A549 (cell line): ENCODE results near the gene TMEM121B. TPM values are rescaled to one million over a fixed set of nuclear protein-coding genes. Genes with fewer than 3 reads are reported as not detected.

Experiments
- ATAC-seq, 2 experiments: fragments of 200-7000 bp in 1 of 2; fragments of >200 bp in 1 of 2; cut with Nextera tagmentation in 1 of 2; cut with Tn5 transposase in 1 of 2; 3 replicates each; pipeline versions ENCODE4 v1.8.0 to v1.9.1; 2018 to 2020; ENCODE audit warnings: mild to moderate bottlenecking in 1 of 2, moderate library complexity in 1 of 2
- CTCF ChIA-PET: fragments of 300-600 bp; sonication (Branson Sonifier 250); formaldehyde crosslinking; extraction: SDS; loops from one replicate; lab custom pipeline; 2021; ENCODE audit warnings: antibody characterized with exemption, inconsistent platforms; lab: Yijun Ruan, JAX
- POLR2A ChIA-PET: fragments of 350-600 bp; formaldehyde crosslinking; extraction: SDS; loops from one replicate; lab custom pipeline; 2021; ENCODE audit warnings: antibody characterized with exemption, inconsistent platforms; lab: Yijun Ruan, JAX
- DNase-seq, 2 experiments: peaks; one replicate each; pipeline versions ENCODE4 v3.0.0 to v3.0.0-alpha.2; 2011 to 2016; ENCODE audit warnings: low read depth in 1 of 2, low spot score in 1 of 2
- FAIRE-seq: peaks from 2 replicates; lab custom pipeline; 2011; peaks lifted over from hg19 to GRCh38; lab: Jason Lieb, UNC
- H3K27ac ChIP-seq, 2 experiments: fragments of >200 bp; sonication (Bioruptor Twin); formaldehyde crosslinking; 3 replicates each; pipeline ENCODE4 v1.5.1; 2016 to 2017
- H3K4me1 ChIP-seq: fragments of >200 bp; sonication (Bioruptor Twin); formaldehyde crosslinking; 3 replicates; pipeline ENCODE4 v1.6.1; 2016
- H3K4me2 ChIP-seq: fragments of >200 bp; sonication (Bioruptor Twin); formaldehyde crosslinking; 3 replicates; pipeline ENCODE4 v1.6.1; 2016
- H3K4me3 ChIP-seq: fragments of >200 bp; sonication (Bioruptor Twin); formaldehyde crosslinking; 3 replicates; pipeline ENCODE4 v1.5.1; 2016
- H3K9me3 ChIP-seq: fragments of >200 bp; sonication (Bioruptor Twin); formaldehyde crosslinking; 3 replicates; pipeline ENCODE4 v1.6.1; 2016
- CHD2 ChIP-seq: fragments of 150-350 bp; IDR thresholded peaks from 2 replicates; pipeline ENCODE4 v1.6.1; 2014; ENCODE audit warnings: low read length; ENCODE audit not compliant: partially characterized antibody
- CHD4 ChIP-seq: fragments of 200-600 bp; sonication (generic); IDR thresholded peaks from 2 replicates; pipeline ENCODE4 v1.6.1; 2016; ENCODE audit warnings: antibody characterized with exemption, mild to moderate bottlenecking, borderline replicate concordance
- EHF ChIP-seq: fragments of 250-450 bp; sonication (Bioruptor Pico); IDR thresholded peaks from 2 replicates; pipeline ENCODE4 v1.5.0; 2020; ENCODE audit warnings: mild to moderate bottlenecking
- ELK1 ChIP-seq: fragments of 150-350 bp; IDR thresholded peaks from 2 replicates; pipeline ENCODE4 v1.6.1; 2014; ENCODE audit warnings: low read depth, mild to moderate bottlenecking, low read length
- ESRRA ChIP-seq: fragments of 150-350 bp; IDR thresholded peaks from 2 replicates; pipeline ENCODE4 v1.6.1; 2014; ENCODE audit warnings: mild to moderate bottlenecking, low read length, borderline replicate concordance
- FOSB ChIP-seq: fragments of 250-450 bp; sonication (Bioruptor Pico); IDR thresholded peaks from 2 replicates; pipeline ENCODE4 v1.5.0; 2020; ENCODE audit warnings: mild to moderate bottlenecking, moderate library complexity
- JUNB ChIP-seq: fragments of >200 bp; sonication (Bioruptor Twin); formaldehyde crosslinking; IDR thresholded peaks from 2 replicates; pipeline ENCODE4 v1.6.1; 2016
- MYC ChIP-seq: IDR thresholded peaks from 2 replicates; pipeline ENCODE4 v1.6.1; 2012; ENCODE audit warnings: mild to moderate bottlenecking, inconsistent platforms, low read length, improper control_type of control experiment, borderline replicate concordance
- NFE2L2 ChIP-seq: fragments of 150-350 bp; conservative IDR thresholded peaks from 2 replicates; pipeline ENCODE4 v1.6.1; 2014; ENCODE audit warnings: low read length
- PHF8 ChIP-seq: fragments of 200-600 bp; sonication (generic); IDR thresholded peaks from 2 replicates; pipeline ENCODE4 v1.6.1; 2016; ENCODE audit warnings: low read depth, mild to moderate bottlenecking, antibody characterized with exemption, moderate library complexity, borderline replicate concordance
- POLR2AphosphoS2 ChIP-seq: conservative IDR thresholded peaks from 2 replicates; pipeline ENCODE4 v1.6.1; 2012; ENCODE audit warnings: low read length, improper control_type of control experiment, inconsistent platforms
- RAD21 ChIP-seq, 2 experiments: fragments of >200 bp in 1 of 2; sonication (Bioruptor Twin) in 1 of 2; formaldehyde crosslinking in 1 of 2; IDR thresholded peaks in 1 of 2; conservative IDR thresholded peaks in 1 of 2; 2 replicates in 1 of 2; 3 replicates in 1 of 2; pipeline ENCODE4 v1.6.1; 2012 to 2018; ENCODE audit warnings: inconsistent platforms in 1 of 2
- RCOR1 ChIP-seq: fragments of 150-350 bp; IDR thresholded peaks from 2 replicates; pipeline ENCODE4 v1.6.1; 2014; ENCODE audit warnings: antibody characterized with exemption, low read length, low read depth
- RNF2 ChIP-seq: fragments of 200-600 bp; sonication (generic); IDR thresholded peaks from 2 replicates; pipeline ENCODE4 v1.6.1; 2016; ENCODE audit warnings: low read depth, mild to moderate bottlenecking, antibody characterized with exemption, moderate library complexity, borderline replicate concordance
- SREBF2 ChIP-seq: fragments of 450-650 bp; IDR thresholded peaks from 2 replicates; pipeline ENCODE4 v1.6.1; 2014; ENCODE audit warnings: mild to moderate bottlenecking, moderate library complexity
- WGBS: methylation state at CpG from one replicate; pipeline ENCODE4 v1.1.6; 2017; ENCODE audit errors: missing lambda C conversion rate; 5-methylcytosine and 5-hydroxymethylcytosine counted together
- polyA plus RNA-seq, 4 experiments: library from polyadenylated mRNA; depleted of rRNA in 3 of 4; stranded (reverse); fragments of >200 nt; fragmentation: RNase III in 1 of 4; extraction: RNeasy Plus Mini Kit Qiagen cat#74134 plus additional on column Dnase treatment in 1 of 4; gene quantifications; 2 replicates in 3 of 4; 3 replicates in 1 of 4; pipeline ENCODE4 v1.2.3, GENCODE V29; 2011 to 2017
- TF ChIP-seq, protein P1 (sequence below): fragments of 250-450 bp; sonication (Bioruptor Pico); IDR thresholded peaks from 2 replicates; pipeline ENCODE4 v1.5.0; 2020; ENCODE audit warnings: low read depth, mild to moderate bottlenecking, moderate library complexity
- TF ChIP-seq, protein P2 (sequence below): fragments of >200 bp; sonication (Bioruptor Twin); formaldehyde crosslinking; IDR thresholded peaks from 3 replicates; pipeline ENCODE4 v1.6.1; 2016
- TF ChIP-seq, protein P3 (sequence below): IDR thresholded peaks from 2 replicates; pipeline ENCODE4 v1.6.1; 2012; ENCODE audit warnings: low read depth, borderline replicate concordance
- TF ChIP-seq, protein P4 (sequence below): fragments of 250-450 bp; sonication (Bioruptor Pico); IDR thresholded peaks from 2 replicates; pipeline ENCODE4 v1.5.0; 2021; ENCODE audit warnings: mild to moderate bottlenecking, moderate library complexity, borderline replicate concordance

TMEM121B gene
- polyA plus RNA-seq, 2 of the 4 experiments (the other 2 are of a cell fraction): 0.03 to 0.08 TPM

DNA sequence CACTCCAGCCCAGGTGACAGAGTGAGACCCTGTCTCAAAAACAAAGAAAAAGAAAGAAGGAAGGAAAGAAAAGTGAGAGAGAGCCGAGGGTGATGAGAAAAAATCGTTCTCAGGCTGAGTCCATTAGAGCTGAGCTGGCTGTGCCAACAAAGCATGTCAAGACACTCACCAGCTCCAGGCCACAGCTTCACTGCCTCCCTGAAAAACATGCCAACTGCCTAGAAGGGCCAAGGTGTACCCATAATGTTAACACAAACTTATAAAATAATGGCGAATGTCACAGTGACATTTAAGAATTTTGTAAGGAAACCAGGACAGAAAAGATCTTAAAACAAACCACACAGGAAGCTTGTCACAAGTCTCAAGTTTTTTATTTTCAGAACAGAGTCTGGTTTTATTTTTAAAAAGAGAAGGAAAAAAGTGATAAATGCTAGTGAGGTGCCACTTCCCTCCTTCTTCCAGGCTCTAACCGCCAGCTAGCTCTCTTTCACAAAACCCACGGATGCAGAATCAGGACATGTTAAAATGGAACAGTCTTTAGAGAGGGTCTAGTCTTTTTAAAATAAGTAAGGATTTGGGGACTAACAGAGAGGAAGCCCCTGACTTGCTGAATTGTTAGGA is 5.1 kb downstream of the TMEM121B start:
- 41% methylated on average over 5 of the region's 5 CpGs for WGBS
- no peak for FAIRE-seq
- no peak for TF ChIP-seq SREBF2
- TF ChIP-seq, all 56 proteins: peak for 0
- no peak overlapping the region for H3K4me3 ChIP-seq
- ChIA-PET CTCF (interaction anchor here (0.5 to 1.6 kb wide), 5 partner anchors 21 to 415 kb away, joined by 3 to 6 read pairs (median 3); no protein-coding TSS in a partner anchor), POLR2A (no interaction called here)
- peaks cover 5% of the 10 kb centered on the region; the same call in 1 of the 3 replicates for H3K4me1 ChIP-seq
- no peaks in the 10 kb centered on the region for H3K9me3 ChIP-seq
- ATAC-seq: no peak
- H3K27ac ChIP-seq: no peak overlapping the region
- DNase-seq: no peak
- H3K4me2 ChIP-seq: no peak overlapping the region

GRCh38 chr22:17115236-17115635 is 5.9 kb downstream of the TMEM121B start:
- WGBS: 59% methylated on average over 4 of the region's 4 CpGs
- FAIRE-seq (no peak), ATAC-seq (no peak), DNase-seq (no peak)
- CTCF ChIA-PET: interaction anchor here (0.5 kb wide), 1 partner anchor 416 kb away, joined by 3 read pairs; no protein-coding TSS in a partner anchor
- H3K9me3 ChIP-seq: no peaks in the 10 kb centered on the region
- POLR2A ChIA-PET: no interaction called here
- H3K4me3 ChIP-seq: no peak overlapping the region
- peaks cover 5% of the 10 kb centered on the region; the same call in 1 of the 3 replicates for H3K4me1 ChIP-seq
- no peak for TF ChIP-seq MYC
- no peak for TF ChIP-seq EHF (CRISPR knock-in tag)
- TF ChIP-seq, protein P1, sequence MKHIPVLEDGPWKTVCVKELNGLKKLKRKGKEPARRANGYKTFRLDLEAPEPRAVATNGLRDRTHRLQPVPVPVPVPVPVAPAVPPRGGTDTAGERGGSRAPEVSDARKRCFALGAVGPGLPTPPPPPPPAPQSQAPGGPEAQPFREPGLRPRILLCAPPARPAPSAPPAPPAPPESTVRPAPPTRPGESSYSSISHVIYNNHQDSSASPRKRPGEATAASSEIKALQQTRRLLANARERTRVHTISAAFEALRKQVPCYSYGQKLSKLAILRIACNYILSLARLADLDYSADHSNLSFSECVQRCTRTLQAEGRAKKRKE: no peak
- no peak for TF ChIP-seq CHD4
- TF ChIP-seq, protein P2, sequence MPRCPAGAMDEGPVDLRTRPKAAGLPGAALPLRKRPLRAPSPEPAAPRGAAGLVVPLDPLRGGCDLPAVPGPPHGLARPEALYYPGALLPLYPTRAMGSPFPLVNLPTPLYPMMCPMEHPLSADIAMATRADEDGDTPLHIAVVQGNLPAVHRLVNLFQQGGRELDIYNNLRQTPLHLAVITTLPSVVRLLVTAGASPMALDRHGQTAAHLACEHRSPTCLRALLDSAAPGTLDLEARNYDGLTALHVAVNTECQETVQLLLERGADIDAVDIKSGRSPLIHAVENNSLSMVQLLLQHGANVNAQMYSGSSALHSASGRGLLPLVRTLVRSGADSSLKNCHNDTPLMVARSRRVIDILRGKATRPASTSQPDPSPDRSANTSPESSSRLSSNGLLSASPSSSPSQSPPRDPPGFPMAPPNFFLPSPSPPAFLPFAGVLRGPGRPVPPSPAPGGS: no peak
- no peak for TF ChIP-seq PHF8
- TF ChIP-seq CHD2: no peak
- no peak for TF ChIP-seq ELK1
- TF ChIP-seq POLR2AphosphoS2: no peak
- TF ChIP-seq RAD21 (conservative IDR thresholded peaks at IDR 0.05 in 1 of 2, IDR thresholded peaks at IDR 0.05 in 1 of 2): no peak
- TF ChIP-seq, protein P3, sequence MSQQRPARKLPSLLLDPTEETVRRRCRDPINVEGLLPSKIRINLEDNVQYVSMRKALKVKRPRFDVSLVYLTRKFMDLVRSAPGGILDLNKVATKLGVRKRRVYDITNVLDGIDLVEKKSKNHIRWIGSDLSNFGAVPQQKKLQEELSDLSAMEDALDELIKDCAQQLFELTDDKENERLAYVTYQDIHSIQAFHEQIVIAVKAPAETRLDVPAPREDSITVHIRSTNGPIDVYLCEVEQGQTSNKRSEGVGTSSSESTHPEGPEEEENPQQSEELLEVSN: no peak
- TF ChIP-seq FOSB (CRISPR knock-in tag): no peak
- TF ChIP-seq JUNB: no peak
- TF ChIP-seq, protein P4, sequence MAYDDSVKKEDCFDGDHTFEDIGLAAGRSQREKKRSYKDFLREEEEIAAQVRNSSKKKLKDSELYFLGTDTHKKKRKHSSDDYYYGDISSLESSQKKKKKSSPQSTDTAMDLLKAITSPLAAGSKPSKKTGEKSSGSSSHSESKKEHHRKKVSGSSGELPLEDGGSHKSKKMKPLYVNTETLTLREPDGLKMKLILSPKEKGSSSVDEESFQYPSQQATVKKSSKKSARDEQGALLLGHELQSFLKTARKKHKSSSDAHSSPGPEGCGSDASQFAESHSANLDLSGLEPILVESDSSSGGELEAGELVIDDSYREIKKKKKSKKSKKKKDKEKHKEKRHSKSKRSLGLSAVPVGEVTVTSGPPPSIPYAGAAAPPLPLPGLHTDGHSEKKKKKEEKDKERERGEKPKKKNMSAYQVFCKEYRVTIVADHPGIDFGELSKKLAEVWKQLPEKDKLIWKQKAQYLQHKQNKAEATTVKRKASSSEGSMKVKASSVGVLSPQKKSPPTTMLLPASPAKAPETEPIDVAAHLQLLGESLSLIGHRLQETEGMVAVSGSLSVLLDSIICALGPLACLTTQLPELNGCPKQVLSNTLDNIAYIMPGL (CRISPR knock-in tag): no peak
- no peak for TF ChIP-seq RNF2
- TF ChIP-seq NFE2L2: no peak
- TF ChIP-seq RCOR1: no peak
- TF ChIP-seq ESRRA: no peak
- TF ChIP-seq, all 56 proteins: peak for 0
- H3K4me2 ChIP-seq: no peak overlapping the region
- H3K27ac ChIP-seq: no peak overlapping the region
